ENCODE data around the gene SIM2.

SIM2 gene

GRCh38 chr21:36722370-36723368 lies 23.8 kb downstream of the SIM2 start:
- 93% methylated on average over 25 of the region's 25 CpGs for WGBS
- Histone ChIP-seq H3K9ac (ENCODE audit: low read depth, low read length) (no peak overlapping the region), H3K27ac (ENCODE audit: low read depth, low read length) (no peak overlapping the region), H3K4me1 (ENCODE audit: insufficient read depth, low read length) (peaks cover 10% of the 10 kb centered on the region), H3K27me3 (ENCODE audit: insufficient read depth, low read length) (peaks cover 12% of the 10 kb centered on the region; the same call in 1 of the 2 replicates), H3K9me3 (ENCODE audit: insufficient read depth, low read depth, low read length) (no peaks in the 10 kb centered on the region), H3K36me3 (ENCODE audit: insufficient read depth, low read length) (no peaks in the 10 kb centered on the region), H3K4me3 (ENCODE audit: low read length) (no peak overlapping the region)

GRCh38 chr21:36723371-36723881 lies 24.5 kb downstream of the SIM2 start:
- H3K36me3 ChIP-seq (ENCODE audit: insufficient read depth, low read length), result no peaks in the 10 kb centered on the region
- H3K27me3 ChIP-seq (ENCODE audit: insufficient read depth, low read length), result peaks cover 7% of the 10 kb centered on the region; the same call in 1 of the 2 replicates
- H3K4me3 ChIP-seq (ENCODE audit: low read length), result no peak overlapping the region
- peaks cover 3% of the 10 kb centered on the region for H3K4me1 ChIP-seq (ENCODE audit: insufficient read depth, low read length)
- no peaks in the 10 kb centered on the region for H3K9me3 ChIP-seq (ENCODE audit: insufficient read depth, low read depth, low read length)
- no peak overlapping the region for H3K27ac ChIP-seq (ENCODE audit: low read depth, low read length)
- no peak overlapping the region for H3K9ac ChIP-seq (ENCODE audit: low read depth, low read length)
- WGBS, result 93% methylated on average over 14 of the region's 14 CpGs

GRCh38 chr21:36724660-36725059 lies 25.7 kb downstream of the SIM2 start:
- no peaks in the 10 kb centered on the region for H3K36me3 ChIP-seq (ENCODE audit: insufficient read depth, low read length)

GRCh38 chr21:36725793-36726386 lies 27.0 kb downstream of the SIM2 start:
- Histone ChIP-seq H3K27me3 (ENCODE audit: insufficient read depth, low read length) (no peaks in the 10 kb centered on the region), H3K36me3 (ENCODE audit: insufficient read depth, low read length) (no peaks in the 10 kb centered on the region), H3K27ac (ENCODE audit: low read depth, low read length) (no peak overlapping the region), H3K9ac (ENCODE audit: low read depth, low read length) (no peak overlapping the region), H3K4me1 (ENCODE audit: insufficient read depth, low read length) (no peaks in the 10 kb centered on the region), H3K4me3 (ENCODE audit: low read length) (no peak overlapping the region), H3K9me3 (ENCODE audit: insufficient read depth, low read depth, low read length) (no peaks in the 10 kb centered on the region)
- WGBS, result 95% methylated on average over 12 of the region's 12 CpGs

More at GRCh38 chr21:36724660-36725059, 25.7 kb downstream of the SIM2 start:
- Histone ChIP-seq H3K27ac (ENCODE audit: low read depth, low read length) (no peak overlapping the region), H3K27me3 (ENCODE audit: insufficient read depth, low read length) (peaks cover 4% of the 10 kb centered on the region; the same call in 1 of the 2 replicates), H3K9me3 (ENCODE audit: insufficient read depth, low read depth, low read length) (no peaks in the 10 kb centered on the region), H3K4me1 (ENCODE audit: insufficient read depth, low read length) (no peaks in the 10 kb centered on the region), H3K4me3 (ENCODE audit: low read length) (no peak overlapping the region), H3K9ac (ENCODE audit: low read depth, low read length) (no peak overlapping the region)
- 95% methylated on average over 3 of the region's 3 CpGs for WGBS

GRCh38 chr21:36727866-36728265 lies 29.0 kb downstream of the SIM2 start:
- no peaks in the 10 kb centered on the region for H3K27me3 ChIP-seq (ENCODE audit: insufficient read depth, low read length)
- H3K36me3 ChIP-seq (ENCODE audit: insufficient read depth, low read length), result no peaks in the 10 kb centered on the region
- H3K9ac ChIP-seq (ENCODE audit: low read depth, low read length), result no peak overlapping the region
- WGBS, result 86% methylated on average over 6 of the region's 6 CpGs
- no peak overlapping the region for H3K27ac ChIP-seq (ENCODE audit: low read depth, low read length)
- no peak overlapping the region for H3K4me3 ChIP-seq (ENCODE audit: low read length)
- no peaks in the 10 kb centered on the region for H3K9me3 ChIP-seq (ENCODE audit: insufficient read depth, low read depth, low read length)
- H3K4me1 ChIP-seq (ENCODE audit: insufficient read depth, low read length), result no peaks in the 10 kb centered on the region

- Histone ChIP-seq H3K36me3 (ENCODE audit: insufficient read depth, low read length) (no peaks in the 10 kb centered on the region), H3K9ac (ENCODE audit: low read depth, low read length) (no peak overlapping the region), H3K27me3 (ENCODE audit: insufficient read depth, low read length) (no peaks in the 10 kb centered on the region), H3K27ac (ENCODE audit: low read depth, low read length) (no peak overlapping the region), H3K4me1 (ENCODE audit: insufficient read depth, low read length) (no peaks in the 10 kb centered on the region), H3K4me3 (ENCODE audit: low read length) (no peak overlapping the region), H3K9me3 (ENCODE audit: insufficient read depth, low read depth, low read length) (no peaks in the 10 kb centered on the region)
- 93% methylated on average over 14 of the region's 14 CpGs for WGBS
Measured at GRCh38 chr21:36728371-36729111, 29.6 kb downstream of the SIM2 start.

- 92% methylated on average over 18 of the region's 18 CpGs for WGBS
- Histone ChIP-seq H3K27ac (ENCODE audit: low read depth, low read length) (no peak overlapping the region), H3K27me3 (ENCODE audit: insufficient read depth, low read length) (no peaks in the 10 kb centered on the region), H3K36me3 (ENCODE audit: insufficient read depth, low read length) (no peaks in the 10 kb centered on the region), H3K9me3 (ENCODE audit: insufficient read depth, low read depth, low read length) (no peaks in the 10 kb centered on the region), H3K4me1 (ENCODE audit: insufficient read depth, low read length) (no peaks in the 10 kb centered on the region), H3K4me3 (ENCODE audit: low read length) (no peak overlapping the region), H3K9ac (ENCODE audit: low read depth, low read length) (no peak overlapping the region)
Measured at GRCh38 chr21:36729310-36729970, 30.5 kb downstream of the SIM2 start.

GRCh38 chr21:36730291-36731281 lies 31.7 kb downstream of the SIM2 start:
- Histone ChIP-seq H3K27me3 (ENCODE audit: insufficient read depth, low read length) (no peaks in the 10 kb centered on the region), H3K36me3 (ENCODE audit: insufficient read depth, low read length) (no peaks in the 10 kb centered on the region), H3K27ac (ENCODE audit: low read depth, low read length) (no peak overlapping the region), H3K4me1 (ENCODE audit: insufficient read depth, low read length) (no peaks in the 10 kb centered on the region), H3K9me3 (ENCODE audit: insufficient read depth, low read depth, low read length) (no peaks in the 10 kb centered on the region), H3K4me3 (ENCODE audit: low read length) (no peak overlapping the region), H3K9ac (ENCODE audit: low read depth, low read length) (no peak overlapping the region)
- 93% methylated on average over 30 of the region's 30 CpGs for WGBS

GRCh38 chr21:36732217-36732616 lies 33.3 kb downstream of the SIM2 start:
- Histone ChIP-seq H3K4me3 (ENCODE audit: low read length) (no peak overlapping the region), H3K27ac (ENCODE audit: low read depth, low read length) (no peak overlapping the region), H3K9me3 (ENCODE audit: insufficient read depth, low read depth, low read length) (no peaks in the 10 kb centered on the region), H3K27me3 (ENCODE audit: insufficient read depth, low read length) (no peaks in the 10 kb centered on the region), H3K9ac (ENCODE audit: low read depth, low read length) (no peak overlapping the region), H3K4me1 (ENCODE audit: insufficient read depth, low read length) (no peaks in the 10 kb centered on the region), H3K36me3 (ENCODE audit: insufficient read depth, low read length) (no peaks in the 10 kb centered on the region)
- WGBS, result 86% methylated on average over 14 of the region's 14 CpGs

- Histone ChIP-seq H3K4me3 (ENCODE audit: low read length) (no peak overlapping the region), H3K27ac (ENCODE audit: low read depth, low read length) (no peak overlapping the region), H3K9ac (ENCODE audit: low read depth, low read length) (no peak overlapping the region), H3K9me3 (ENCODE audit: insufficient read depth, low read depth, low read length) (no peaks in the 10 kb centered on the region), H3K36me3 (ENCODE audit: insufficient read depth, low read length) (no peaks in the 10 kb centered on the region), H3K4me1 (ENCODE audit: insufficient read depth, low read length) (no peaks in the 10 kb centered on the region), H3K27me3 (ENCODE audit: insufficient read depth, low read length) (no peaks in the 10 kb centered on the region)
- 87% methylated on average over 7 of the region's 7 CpGs for WGBS
Measured at GRCh38 chr21:36732761-36733160, 33.8 kb downstream of the SIM2 start.
